GM18505 (cell line): ENCODE results near the gene ATP1B2.
"Not testable (repeated sequence)": the region's sequence is repeated elsewhere in the genome, so short reads cannot be mapped to it uniquely, and the experiment has no call there.

Source experiments
- ATAC-seq: cut with Tn5 transposase; IDR thresholded peaks from one replicate; pipeline ENCODE4 v1.9.1; 2021; ENCODE audit not compliant: unreplicated experiment
- POLR2A ChIP-seq: IDR thresholded peaks from 4 replicates; pipeline ENCODE4 v1.6.1; 2011; ENCODE audit warnings: borderline replicate concordance; ENCODE audit not compliant: insufficient read depth, insufficient read length; ENCODE audit errors: extremely low read depth

Gene ATP1B2

GRCh38 chr17:7626956-7627249, 23.8 kb upstream of the ATP1B2 start:
- no peak for ATAC-seq
- no peak for TF ChIP-seq POLR2A

DNA sequence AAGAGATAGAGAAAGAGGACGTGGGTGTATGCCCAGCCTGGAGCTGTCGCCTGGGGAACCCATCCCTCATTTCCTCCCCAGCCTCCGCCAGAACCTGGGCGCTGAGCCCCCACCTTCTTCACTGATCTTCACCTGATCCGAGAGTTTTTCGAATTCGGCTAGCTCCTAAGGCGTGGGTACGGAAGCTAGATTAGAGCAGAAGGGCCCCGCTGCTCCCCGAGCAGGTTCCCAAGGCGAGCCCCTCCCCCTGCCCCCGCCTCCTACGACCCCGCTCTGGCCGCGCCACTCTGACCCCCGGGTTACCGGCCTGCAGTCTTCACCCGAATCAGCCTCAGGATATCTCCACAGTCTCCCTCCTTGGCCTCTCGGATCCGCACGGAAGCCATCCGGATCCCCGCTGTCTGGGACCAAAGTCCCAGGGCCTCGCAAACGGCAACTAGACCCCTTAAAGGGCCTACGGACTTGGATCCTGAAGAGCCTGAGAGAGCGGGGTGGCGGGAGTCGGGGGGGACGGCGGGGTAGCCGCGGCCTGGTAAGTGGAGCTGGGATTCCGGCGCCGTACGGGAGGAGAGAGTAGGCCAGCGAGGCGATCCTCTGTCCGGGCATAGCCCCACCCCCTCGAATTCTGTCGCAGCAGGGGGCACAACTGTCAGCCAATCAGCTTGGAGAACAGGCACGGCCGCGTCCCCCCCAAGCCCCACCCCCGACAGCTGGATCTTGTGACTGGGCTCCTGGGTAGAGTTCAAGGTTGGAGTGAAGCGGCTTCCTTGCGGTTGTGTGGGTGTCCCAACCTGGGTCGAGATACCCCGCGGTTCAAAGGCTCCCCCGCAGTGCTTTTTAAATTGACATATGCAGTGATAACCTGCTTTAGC, 23.2 kb upstream of the ATP1B2 start, which contains the start of gene SAT2:
Gene SAT2 (minus strand): TSS at position 572 of the 872 bp plus-strand sequence. CDS start 186 bp downstream, at position 386.
- peak; percentile 81 for TF ChIP-seq POLR2A
- peak; percentile 81 for ATAC-seq

DNA sequence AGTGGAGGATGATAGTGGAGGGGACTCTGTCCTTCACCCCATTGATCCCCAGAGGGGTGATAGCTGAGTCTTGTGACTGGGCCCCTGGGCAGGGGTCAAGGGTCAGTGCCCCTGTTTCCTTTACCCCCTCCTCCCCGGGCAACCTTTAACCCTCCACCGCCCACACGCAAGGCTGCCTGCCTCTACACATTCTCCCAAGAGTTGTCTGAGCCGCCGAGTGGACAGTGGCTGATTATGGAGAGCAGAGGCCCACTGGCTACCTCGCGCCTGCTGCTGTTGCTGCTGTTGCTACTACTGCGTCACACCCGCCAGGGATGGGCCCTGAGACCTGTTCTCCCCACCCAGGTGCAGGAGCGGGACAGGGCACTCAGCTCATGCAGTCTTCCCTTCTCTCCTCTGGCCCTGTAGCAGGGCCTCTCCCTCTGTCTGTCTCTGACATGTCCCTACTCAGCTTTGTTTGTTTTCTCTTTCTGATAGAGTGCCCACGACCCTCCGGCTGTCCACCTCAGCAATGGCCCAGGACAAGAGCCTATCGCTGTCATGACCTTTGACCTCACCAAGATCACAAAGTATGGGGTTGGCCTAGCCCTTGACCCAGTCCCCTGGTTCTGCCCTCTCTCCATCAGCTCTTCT, 20.7 kb upstream of the ATP1B2 start, which contains the start of gene SHBG:
Gene SHBG (plus strand): TSS at position 197 of the 633 bp plus-strand sequence. CDS start 38 bp downstream, at position 235.
- TF ChIP-seq POLR2A = no peak

GRCh38 chr17:7631398-7632380, 19.0 kb upstream of the ATP1B2 start:
- TF ChIP-seq POLR2A = no peak
- ATAC-seq = no peak

More for the DNA sequence above, 20.7 kb upstream of the ATP1B2 start, which contains the start of gene SHBG:
- no peak for ATAC-seq

DNA sequence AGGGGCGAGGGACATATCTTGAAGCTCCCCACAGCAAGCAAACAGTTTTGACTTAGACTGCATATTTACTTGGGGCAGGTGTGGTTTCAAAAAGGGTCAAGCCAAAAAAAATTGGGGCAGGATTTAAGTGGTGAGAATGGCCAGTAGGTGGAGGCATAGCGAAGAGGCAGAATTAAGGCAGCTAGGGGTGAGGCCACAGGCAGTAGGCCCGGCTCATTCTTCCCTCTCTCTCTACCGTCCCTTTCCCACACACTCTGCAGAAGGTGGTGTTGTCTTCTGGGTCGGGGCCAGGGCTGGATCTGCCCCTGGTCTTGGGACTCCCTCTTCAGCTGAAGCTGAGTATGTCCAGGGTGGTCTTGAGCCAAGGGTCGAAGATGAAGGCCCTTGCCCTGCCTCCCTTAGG, 18.2 kb upstream of the ATP1B2 start:
- no peak for ATAC-seq
- TF ChIP-seq POLR2A = no peak

- no peak for TF ChIP-seq POLR2A
- ATAC-seq = no peak
These were observed 17.6 kb upstream of the ATP1B2 start for GRCh38 chr17:7633093-7633492.

GRCh38 chr17:7634384-7634783, 16.3 kb upstream of the ATP1B2 start:
- no peak for ATAC-seq
- TF ChIP-seq POLR2A = no peak

GRCh38 chr17:7636163-7636562, 14.6 kb upstream of the ATP1B2 start:
- TF ChIP-seq POLR2A = no peak
- no peak for ATAC-seq

- no peak for ATAC-seq
- TF ChIP-seq POLR2A = no peak
These were observed 9.9 kb upstream of the ATP1B2 start for GRCh38 chr17:7640783-7641182.

GRCh38 chr17:7641635-7642034, 9.1 kb upstream of the ATP1B2 start:
- not testable (repeated sequence) for ATAC-seq

- no peak for TF ChIP-seq POLR2A
- no peak for ATAC-seq
These were observed 6.0 kb upstream of the ATP1B2 start for GRCh38 chr17:7644775-7645174.

- no peak for TF ChIP-seq POLR2A
- ATAC-seq = no peak
These were observed 4.3 kb upstream of the ATP1B2 start for GRCh38 chr17:7646457-7646856.

DNA sequence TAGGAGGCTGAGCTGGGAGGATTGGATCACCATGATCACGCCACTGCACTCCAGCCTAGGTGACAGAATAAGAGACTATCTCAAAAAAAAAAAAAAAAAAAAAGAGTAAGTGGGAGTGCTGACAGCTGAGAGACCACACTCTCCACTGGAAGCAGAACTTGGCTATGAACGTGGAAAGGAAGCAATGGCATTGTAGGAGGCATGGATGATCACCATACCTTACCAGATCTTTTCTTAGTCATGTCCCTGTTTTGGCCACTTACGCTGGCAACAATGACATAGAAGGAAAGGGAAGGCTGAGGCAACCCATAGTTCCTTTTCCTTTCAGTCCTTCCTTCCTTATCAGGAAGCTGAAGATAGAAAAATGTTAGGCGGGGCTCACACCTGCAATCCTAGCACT, 3.7 kb upstream of the ATP1B2 start:
- no peak for TF ChIP-seq POLR2A
- no peak for ATAC-seq
